AG04449 (cell line): Measurements from ENCODE around the gene PLG.
"Not testable (repeated sequence)": the region's sequence is repeated elsewhere in the genome, so short reads cannot be mapped to it uniquely, and the experiment has no call there.

Experiments used
- CTCF ChIA-PET: fragments of 350-600 bp; formaldehyde crosslinking; extraction: SDS; loops from one replicate; lab custom pipeline; 2021; ENCODE audit warnings: antibody characterized with exemption; lab: Yijun Ruan, JAX
- POLR2A ChIA-PET: fragments of 400-600, 350-600 bp; formaldehyde crosslinking; extraction: SDS; loops from one replicate; lab custom pipeline; 2020; ENCODE audit warnings: antibody characterized with exemption, inconsistent platforms; lab: Yijun Ruan, JAX
- DNase-seq: peaks from one replicate; pipeline ENCODE4 v3.0.0-alpha.2; 2010; ENCODE audit warnings: low read depth, low spot score
- H3K4me3 ChIP-seq: 2 replicates; pipeline ENCODE4 v1.5.1; 2011; ENCODE audit warnings: low read depth, mild to moderate bottlenecking, control low read depth, low read length
- TF ChIP-seq, protein P1 (sequence below): IDR thresholded peaks from one replicate; pipeline ENCODE4 v1.5.1; 2011; ENCODE audit warnings: mild to moderate bottlenecking, moderate library complexity, low read length, control low read depth, inconsistent platforms; ENCODE audit not compliant: insufficient read depth; ENCODE audit errors: missing control alignments

PLG gene

GRCh38 chr6:160668589-160668988 lies 33.5 kb upstream of the PLG start:
- TF ChIP-seq, protein P1, sequence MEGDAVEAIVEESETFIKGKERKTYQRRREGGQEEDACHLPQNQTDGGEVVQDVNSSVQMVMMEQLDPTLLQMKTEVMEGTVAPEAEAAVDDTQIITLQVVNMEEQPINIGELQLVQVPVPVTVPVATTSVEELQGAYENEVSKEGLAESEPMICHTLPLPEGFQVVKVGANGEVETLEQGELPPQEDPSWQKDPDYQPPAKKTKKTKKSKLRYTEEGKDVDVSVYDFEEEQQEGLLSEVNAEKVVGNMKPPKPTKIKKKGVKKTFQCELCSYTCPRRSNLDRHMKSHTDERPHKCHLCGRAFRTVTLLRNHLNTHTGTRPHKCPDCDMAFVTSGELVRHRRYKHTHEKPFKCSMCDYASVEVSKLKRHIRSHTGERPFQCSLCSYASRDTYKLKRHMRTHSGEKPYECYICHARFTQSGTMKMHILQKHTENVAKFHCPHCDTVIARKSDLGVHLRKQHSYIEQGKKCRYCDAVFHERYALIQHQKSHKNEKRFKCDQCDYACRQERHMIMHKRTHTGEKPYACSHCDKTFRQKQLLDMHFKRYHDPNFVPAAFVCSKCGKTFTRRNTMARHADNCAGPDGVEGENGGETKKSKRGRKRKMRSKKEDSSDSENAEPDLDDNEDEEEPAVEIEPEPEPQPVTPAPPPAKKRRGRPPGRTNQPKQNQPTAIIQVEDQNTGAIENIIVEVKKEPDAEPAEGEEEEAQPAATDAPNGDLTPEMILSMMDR = no peak
- no peak overlapping the region for H3K4me3 ChIP-seq
- no peak for DNase-seq
- CTCF ChIA-PET = no interaction called here
- POLR2A ChIA-PET = no interaction called here

- POLR2A ChIA-PET, H3K4me3 ChIP-seq, CTCF ChIA-PET, DNase-seq: not testable (repeated sequence)
Measured at GRCh38 chr6:160676418-160676817, 25.6 kb upstream of the PLG start.

- POLR2A ChIA-PET = no interaction called here
- H3K4me3 ChIP-seq = no peak overlapping the region
- TF ChIP-seq, protein P1 = no peak
- no peak for DNase-seq
- CTCF ChIA-PET = no interaction called here
Measured at GRCh38 chr6:160678230-160678629, 23.8 kb upstream of the PLG start.

GRCh38 chr6:160678744-160679401 lies 23.2 kb upstream of the PLG start:
- TF ChIP-seq, protein P1 = no peak
- H3K4me3 ChIP-seq = no peak overlapping the region
- no peak for DNase-seq
- ChIA-PET CTCF (no interaction called here), POLR2A (no interaction called here)

GRCh38 chr6:160679402-160679769 lies 22.7 kb upstream of the PLG start:
- CTCF ChIA-PET = no interaction called here
- TF ChIP-seq, protein P1 = no peak
- DNase-seq = no peak
- no peak overlapping the region for H3K4me3 ChIP-seq
- POLR2A ChIA-PET = no interaction called here

DNA sequence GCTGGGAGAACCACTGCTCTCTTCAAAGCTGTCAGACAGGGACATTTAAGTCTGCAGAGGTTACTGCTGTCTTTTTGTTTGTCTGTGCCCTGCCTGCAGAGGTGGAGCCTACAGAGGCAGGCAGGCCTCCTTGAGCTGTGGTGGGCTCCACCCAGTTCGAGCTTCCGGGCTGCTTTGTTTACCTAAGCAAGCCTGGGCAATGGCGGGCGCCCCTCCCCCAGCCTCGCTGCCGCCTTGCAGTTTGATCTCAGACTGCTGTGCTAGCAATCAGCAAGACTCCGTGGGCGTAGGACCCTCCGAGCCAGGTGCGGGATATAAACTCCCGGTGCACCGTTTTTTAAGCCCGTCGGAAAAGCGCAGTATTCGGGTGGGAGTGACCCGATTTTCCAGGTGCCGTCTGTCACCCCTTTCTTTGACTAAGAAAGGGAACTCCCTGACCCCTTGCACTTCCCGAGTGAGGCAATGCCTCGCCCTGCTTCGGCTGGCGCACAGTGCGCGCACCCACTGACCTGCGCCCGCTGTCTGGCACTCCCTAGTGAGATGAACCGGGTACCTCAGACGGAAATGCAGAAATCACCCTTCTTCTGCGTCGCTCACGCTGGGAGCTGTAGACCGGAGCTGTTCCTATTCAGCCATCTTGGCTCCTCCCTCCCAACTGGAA lies 16.8 kb upstream of the PLG start:
- H3K4me3 ChIP-seq, POLR2A ChIA-PET, DNase-seq, CTCF ChIA-PET: not testable (repeated sequence)

DNA sequence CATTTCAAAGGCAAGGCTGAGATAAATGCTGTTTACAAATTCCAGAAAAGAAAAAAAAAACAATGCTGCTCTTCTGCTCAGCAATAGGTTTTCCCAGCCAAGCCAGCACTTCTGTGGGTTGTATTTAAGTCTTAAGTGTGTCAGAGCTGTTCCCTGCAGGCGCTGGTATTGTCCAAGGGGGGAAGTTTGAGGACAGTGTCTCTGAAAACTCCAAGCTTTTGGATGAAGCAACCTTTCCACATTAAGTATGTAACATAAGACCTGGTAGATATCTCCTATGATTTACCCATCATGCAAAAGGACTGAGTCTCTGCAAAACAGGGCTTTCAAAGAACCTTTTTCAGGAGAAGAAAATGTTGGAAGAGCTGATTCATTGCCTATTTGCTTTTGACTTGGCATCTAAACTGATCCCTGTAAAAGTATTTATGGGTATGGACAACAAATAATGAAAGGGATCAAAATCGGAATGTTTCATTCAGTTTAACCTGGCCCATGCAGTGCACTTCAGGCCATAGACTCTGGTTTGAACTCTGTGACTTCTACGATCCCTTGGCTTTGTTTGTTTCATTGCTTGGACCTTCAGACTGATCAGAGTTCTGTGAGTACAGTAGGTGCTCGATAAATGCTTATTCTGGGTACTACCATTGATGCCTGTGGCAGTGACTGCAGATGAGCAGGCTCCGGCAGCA lies 16.1 kb upstream of the PLG start:
- DNase-seq = no peak
- ChIA-PET POLR2A (no interaction called here), CTCF (no interaction called here)
- TF ChIP-seq, protein P1 = no peak
- H3K4me3 ChIP-seq = no peak overlapping the region
